ENCODE measurements around the gene KRTAP12-3.
A peak's percentile ranks its signal among the peaks of the same experiment; 100 is the strongest.

KRTAP12-3 gene

DNA sequence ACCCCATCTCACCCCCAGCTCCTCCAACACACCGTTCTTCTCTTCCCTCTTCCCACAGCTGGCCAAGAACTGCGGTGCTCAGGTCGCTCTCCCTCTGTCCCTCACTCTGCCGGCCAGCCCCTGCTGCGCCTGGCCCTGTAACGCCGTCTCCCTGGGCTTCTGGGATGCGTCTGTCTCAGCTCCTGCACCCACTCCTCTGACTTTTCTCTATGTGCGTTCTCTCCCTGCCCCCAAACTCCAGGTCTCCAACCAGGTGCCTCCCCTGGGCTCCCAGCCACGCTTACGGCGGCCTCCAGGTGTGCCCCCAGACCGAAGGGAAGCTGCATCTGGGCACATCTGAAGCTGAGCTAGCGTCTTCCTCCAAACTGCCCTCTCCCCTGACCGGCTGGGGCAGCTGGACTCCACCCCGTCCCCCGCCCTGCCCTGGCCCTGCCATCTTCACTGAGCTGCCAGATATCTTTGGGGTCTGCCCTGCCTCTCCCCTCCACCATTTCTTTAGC lies 41.8 kb downstream of the KRTAP12-3 start:
- Mint-ChIP-seq H3K27me3 (ENCODE audit: low read depth, poor library complexity) (peaks cover 73% of the 10 kb centered on the region), H3K9me3 (peaks cover 7% of the 10 kb centered on the region), H3K4me1 (peaks cover 74% of the 10 kb centered on the region), H3K36me3 (ENCODE audit: low read depth) (no peaks in the 10 kb centered on the region), H3K4me3 (peak overlapping the region; percentile 25), H3K27ac (no peak overlapping the region)
- TF ChIP-seq, protein P1, sequence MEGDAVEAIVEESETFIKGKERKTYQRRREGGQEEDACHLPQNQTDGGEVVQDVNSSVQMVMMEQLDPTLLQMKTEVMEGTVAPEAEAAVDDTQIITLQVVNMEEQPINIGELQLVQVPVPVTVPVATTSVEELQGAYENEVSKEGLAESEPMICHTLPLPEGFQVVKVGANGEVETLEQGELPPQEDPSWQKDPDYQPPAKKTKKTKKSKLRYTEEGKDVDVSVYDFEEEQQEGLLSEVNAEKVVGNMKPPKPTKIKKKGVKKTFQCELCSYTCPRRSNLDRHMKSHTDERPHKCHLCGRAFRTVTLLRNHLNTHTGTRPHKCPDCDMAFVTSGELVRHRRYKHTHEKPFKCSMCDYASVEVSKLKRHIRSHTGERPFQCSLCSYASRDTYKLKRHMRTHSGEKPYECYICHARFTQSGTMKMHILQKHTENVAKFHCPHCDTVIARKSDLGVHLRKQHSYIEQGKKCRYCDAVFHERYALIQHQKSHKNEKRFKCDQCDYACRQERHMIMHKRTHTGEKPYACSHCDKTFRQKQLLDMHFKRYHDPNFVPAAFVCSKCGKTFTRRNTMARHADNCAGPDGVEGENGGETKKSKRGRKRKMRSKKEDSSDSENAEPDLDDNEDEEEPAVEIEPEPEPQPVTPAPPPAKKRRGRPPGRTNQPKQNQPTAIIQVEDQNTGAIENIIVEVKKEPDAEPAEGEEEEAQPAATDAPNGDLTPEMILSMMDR (IDR thresholded peaks at IDR 0.05) = no peak
- DNase-seq = no peak

DNA sequence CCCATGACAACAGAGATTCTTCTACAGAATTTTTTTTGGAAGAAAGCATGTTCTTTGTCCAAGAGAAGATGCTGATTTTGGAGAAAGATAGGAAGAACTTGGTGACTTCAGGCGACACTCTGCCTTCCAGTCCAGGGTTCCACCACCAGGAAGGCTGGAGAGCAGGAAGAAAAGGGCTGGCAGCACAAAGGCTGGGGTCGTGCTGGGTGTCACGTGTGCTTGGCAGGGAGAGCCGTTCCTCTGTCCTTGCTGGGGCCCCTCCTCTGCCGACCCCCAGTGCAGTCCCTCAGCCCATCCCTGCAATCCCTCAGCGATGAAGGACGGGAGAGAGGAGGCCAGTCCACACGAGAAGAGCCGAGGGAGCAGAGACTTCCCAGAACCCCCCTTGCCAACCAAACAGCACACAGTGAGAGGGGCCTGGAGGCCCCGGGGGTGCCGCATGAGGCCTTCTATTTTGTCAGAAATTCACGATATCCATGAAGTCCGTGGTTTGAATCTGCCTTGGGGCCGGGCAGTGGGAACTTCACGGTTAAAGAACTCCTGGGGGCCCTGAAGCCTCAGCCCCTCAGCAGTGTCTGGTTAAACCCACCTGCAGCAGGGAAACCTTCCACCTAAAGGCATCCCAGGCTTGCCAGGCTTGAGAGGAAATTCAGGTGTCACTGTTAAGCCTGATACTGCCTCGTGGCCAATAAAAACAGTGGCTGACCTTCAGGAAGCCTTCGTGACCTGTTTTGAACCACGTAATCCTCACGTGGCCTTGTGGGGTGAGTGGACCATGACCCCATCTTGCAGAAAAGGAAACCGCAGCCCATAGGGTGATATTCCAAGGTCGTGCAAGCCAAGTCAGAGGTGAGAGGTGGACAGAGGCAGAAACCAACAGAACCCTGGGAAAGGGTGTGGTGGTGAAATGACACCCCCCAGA lies 42.6 kb downstream of the KRTAP12-3 start:
- peaks cover 81% of the 10 kb centered on the region for H3K27me3 Mint-ChIP-seq (ENCODE audit: low read depth, poor library complexity)
- H3K9me3 Mint-ChIP-seq = peaks cover 10% of the 10 kb centered on the region
- no peak overlapping the region for H3K27ac Mint-ChIP-seq
- no peaks in the 10 kb centered on the region for H3K36me3 Mint-ChIP-seq (ENCODE audit: low read depth)
- H3K4me3 Mint-ChIP-seq = no peak overlapping the region
- H3K4me1 Mint-ChIP-seq = peaks cover 69% of the 10 kb centered on the region
- TF ChIP-seq, protein P1 (IDR thresholded peaks at IDR 0.05) = no peak
- DNase-seq = no peak

DNA sequence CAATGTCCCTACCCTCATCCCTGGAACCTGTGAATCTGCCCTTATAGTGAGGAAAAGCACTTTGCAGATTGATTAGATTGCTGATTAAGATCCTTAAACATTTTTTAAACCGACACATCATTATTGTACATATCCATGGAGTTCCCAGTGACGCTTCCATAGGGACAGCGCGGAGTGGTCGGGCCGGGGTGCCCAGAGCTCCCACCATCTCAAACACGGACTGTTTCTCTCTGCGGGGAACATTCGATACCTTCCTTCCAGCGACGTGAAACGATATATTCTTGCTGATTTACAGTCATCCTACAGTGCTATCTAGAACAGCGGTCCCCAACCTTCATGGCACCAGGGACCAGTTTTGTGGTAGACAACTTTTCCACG lies 43.3 kb downstream of the KRTAP12-3 start:
- TF ChIP-seq, protein P1 (IDR thresholded peaks at IDR 0.05) = no peak
- Mint-ChIP-seq H3K4me1 (peaks cover 63% of the 10 kb centered on the region), H3K9me3 (peaks cover 16% of the 10 kb centered on the region), H3K27ac (no peak overlapping the region), H3K36me3 (ENCODE audit: low read depth) (no peaks in the 10 kb centered on the region), H3K27me3 (ENCODE audit: low read depth, poor library complexity) (peaks cover 81% of the 10 kb centered on the region), H3K4me3 (no peak overlapping the region)
- DNase-seq = no peak

DNA sequence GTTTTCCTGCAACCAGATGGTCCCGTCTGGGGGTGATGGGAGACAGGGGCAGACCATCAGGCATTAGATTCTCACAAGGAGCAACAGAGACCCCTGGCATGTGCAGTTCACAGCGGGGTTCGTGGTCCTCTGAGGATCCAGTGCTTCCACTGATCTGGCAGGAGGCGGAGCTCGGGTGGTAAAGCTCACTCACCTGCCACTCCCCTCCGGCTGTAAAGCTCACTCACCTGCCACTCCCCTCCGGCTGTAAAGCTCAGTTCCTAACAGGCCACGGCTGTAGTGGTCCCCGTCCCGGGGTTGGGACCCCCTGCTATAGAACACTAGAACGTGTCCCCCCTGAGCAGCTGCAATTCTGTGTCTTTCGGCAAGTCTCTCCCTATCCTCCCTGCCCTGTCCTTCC lies 43.8 kb downstream of the KRTAP12-3 start:
- Mint-ChIP-seq H3K27ac (no peak overlapping the region), H3K4me3 (no peak overlapping the region), H3K36me3 (ENCODE audit: low read depth) (no peaks in the 10 kb centered on the region), H3K4me1 (peaks cover 57% of the 10 kb centered on the region), H3K27me3 (ENCODE audit: low read depth, poor library complexity) (peaks cover 85% of the 10 kb centered on the region), H3K9me3 (peaks cover 21% of the 10 kb centered on the region)
- no peak for DNase-seq
- TF ChIP-seq, protein P1 (IDR thresholded peaks at IDR 0.05) = no peak

DNA sequence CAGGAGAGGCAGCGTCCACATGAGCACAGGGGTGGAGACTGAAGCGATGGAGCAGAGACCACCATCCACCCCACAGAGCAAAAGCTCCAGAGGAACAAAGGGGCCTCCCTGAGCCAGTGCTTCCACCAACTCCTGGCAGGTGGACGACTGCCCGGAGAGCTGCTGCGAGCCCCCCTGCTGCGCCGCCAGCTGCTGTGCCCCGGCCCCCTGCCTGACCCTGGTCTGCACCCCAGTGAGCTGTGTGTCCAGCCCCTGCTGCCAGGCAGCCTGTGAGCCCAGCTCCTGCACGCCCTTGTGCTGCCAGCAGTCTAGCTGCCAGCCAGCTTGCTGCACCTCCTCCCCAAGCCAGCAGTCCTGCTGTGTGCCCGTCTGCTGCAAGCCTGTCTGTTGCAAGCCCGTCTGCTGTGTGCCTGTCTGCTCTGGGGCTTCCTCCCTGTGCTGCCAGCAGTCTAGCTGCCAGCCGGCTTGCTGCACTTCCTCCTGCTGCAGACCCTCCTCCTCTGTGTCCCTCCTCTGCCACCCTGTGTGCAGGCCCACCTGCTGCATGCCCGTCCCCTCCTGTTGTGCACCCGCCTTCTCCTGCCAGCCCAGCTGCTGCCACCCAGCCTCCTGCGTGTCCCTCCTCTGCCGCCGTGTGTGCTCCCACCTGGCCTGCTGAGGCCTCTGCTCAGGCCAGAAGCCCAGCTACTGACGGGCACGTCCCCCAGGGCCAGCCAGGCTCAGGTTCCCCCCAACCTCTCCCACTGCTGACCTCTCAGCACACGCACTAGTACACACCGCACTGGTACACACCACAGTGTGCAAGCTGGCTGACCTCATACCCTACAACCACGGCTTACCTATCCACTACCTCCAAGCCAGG lies 44.6 kb downstream of the KRTAP12-3 start:
- Mint-ChIP-seq H3K9me3 (peaks cover 21% of the 10 kb centered on the region), H3K36me3 (ENCODE audit: low read depth) (no peaks in the 10 kb centered on the region), H3K4me1 (peaks cover 52% of the 10 kb centered on the region), H3K27ac (no peak overlapping the region), H3K4me3 (no peak overlapping the region), H3K27me3 (ENCODE audit: low read depth, poor library complexity) (peaks cover 87% of the 10 kb centered on the region)
- no peak for DNase-seq
- TF ChIP-seq, protein P1 (IDR thresholded peaks at IDR 0.05) = no peak

All from nephron progenitor cell (in vitro differentiated cells).